DND-41 (cell line): ENCODE data around the gene BCAS3.

Experiments used
- ATAC-seq: fragments of 200-7000 bp; cut with Tn5 transposase; 3 replicates; pipeline ENCODE4 v1.9.1; 2021; ENCODE audit warnings: low read depth; ENCODE audit not compliant: insufficient read depth
- DNase-seq: peaks from one replicate; pipeline ENCODE4 v3.0.0-alpha.2; 2020
- H2AFZ ChIP-seq: 2 replicates; pipeline ENCODE4 v1.6.0; 2012; ENCODE audit warnings: low read depth, low read length
- H3K27ac ChIP-seq: 2 replicates; pipeline ENCODE4 v1.5.1; 2012; ENCODE audit warnings: low read length, inconsistent platforms
- H3K27me3 ChIP-seq: fragments of 200-600 bp; sonication (generic); 2 replicates; pipeline ENCODE4 v1.6.0; 2012; ENCODE audit warnings: low read length, mild to moderate bottlenecking, inconsistent platforms; ENCODE audit not compliant: insufficient read depth, poor library complexity
- H3K36me3 ChIP-seq: 2 replicates; pipeline ENCODE4 v1.5.1; 2012; ENCODE audit warnings: low read length, inconsistent platforms; ENCODE audit not compliant: insufficient read depth
- H3K4me1 ChIP-seq: 2 replicates; pipeline ENCODE4 v1.5.1; 2012; ENCODE audit warnings: mild to moderate bottlenecking, low read length; ENCODE audit not compliant: insufficient read depth
- H3K4me2 ChIP-seq: 2 replicates; pipeline ENCODE4 v1.6.0; 2012; ENCODE audit warnings: mild to moderate bottlenecking, moderate library complexity, low read length, inconsistent platforms; ENCODE audit not compliant: insufficient read depth
- H3K4me3 ChIP-seq, 2 experiments: fragments of 200-600 bp in 1 of 2; shearing (Covaris generic) in 1 of 2; 2 replicates each; pipeline ENCODE4 v1.5.1; 2012 to 2016; ENCODE audit warnings: inconsistent platforms in 2 of 2, low read length in 2 of 2, mild to moderate bottlenecking in 2 of 2, low read depth in 1 of 2, moderate library complexity in 1 of 2
- H3K79me2 ChIP-seq: 2 replicates; pipeline ENCODE4 v1.6.0; 2012; ENCODE audit warnings: low read length, inconsistent platforms; ENCODE audit not compliant: insufficient read depth
- H3K9ac ChIP-seq: 2 replicates; pipeline ENCODE4 v1.6.0; 2012; ENCODE audit warnings: low read depth, mild to moderate bottlenecking, inconsistent platforms, low read length, moderate library complexity
- H3K9me3 ChIP-seq: 2 replicates; pipeline ENCODE4 v1.5.1; 2012; ENCODE audit warnings: low read length, moderate library complexity, mild to moderate bottlenecking, inconsistent platforms; ENCODE audit not compliant: insufficient read depth, severe bottlenecking
- H4K20me1 ChIP-seq: 2 replicates; pipeline ENCODE4 v1.6.0; 2012; ENCODE audit warnings: low read length; ENCODE audit not compliant: insufficient read depth
- CTCF ChIP-seq: IDR thresholded peaks from 2 replicates; pipeline ENCODE4 v1.5.1; 2012; ENCODE audit warnings: borderline replicate concordance, low read length, moderate library complexity, mild to moderate bottlenecking; ENCODE audit not compliant: poor library complexity, severe bottlenecking; ENCODE audit errors: extremely low read depth
- EZH2 ChIP-seq: IDR thresholded peaks from 3 replicates; pipeline ENCODE4 v1.6.1; 2012; ENCODE audit warnings: borderline replicate concordance, low read depth, mild to moderate bottlenecking, moderate library complexity, low read length, inconsistent platforms; ENCODE audit not compliant: severe bottlenecking

BCAS3 gene

GRCh38 chr17:61325382-61326073 lies 647.9 kb downstream of the BCAS3 start:
- no peaks in the 10 kb centered on the region for H3K79me2 ChIP-seq
- no peaks in the 10 kb centered on the region for H3K4me1 ChIP-seq
- no peak overlapping the region for H3K27ac ChIP-seq
- H3K4me2 ChIP-seq = no peak overlapping the region
- ATAC-seq (no peak), DNase-seq (no peak)
- no peaks in the 10 kb centered on the region for H4K20me1 ChIP-seq
- TF ChIP-seq EZH2 = no peak
- no peak for TF ChIP-seq CTCF
- H3K9ac ChIP-seq = no peak overlapping the region
- no peak overlapping the region for H3K4me3 ChIP-seq
- no peaks in the 10 kb centered on the region for H3K9me3 ChIP-seq
- no peaks in the 10 kb centered on the region for H3K36me3 ChIP-seq
- H3K27me3 ChIP-seq = no peaks in the 10 kb centered on the region
- no peak overlapping the region for H2AFZ ChIP-seq

GRCh38 chr17:61326330-61326729 lies 648.7 kb downstream of the BCAS3 start:
- TF ChIP-seq EZH2 = no peak
- TF ChIP-seq CTCF = no peak
- Histone ChIP-seq H2AFZ (no peak overlapping the region), H3K27me3 (no peaks in the 10 kb centered on the region), H3K4me1 (no peaks in the 10 kb centered on the region), H3K36me3 (no peaks in the 10 kb centered on the region), H3K79me2 (no peaks in the 10 kb centered on the region), H3K9ac (no peak overlapping the region), H3K9me3 (no peaks in the 10 kb centered on the region), H3K27ac (no peak overlapping the region), H3K4me2 (no peak overlapping the region), H4K20me1 (no peaks in the 10 kb centered on the region), H3K4me3 (no peak overlapping the region)
- ATAC-seq (no peak), DNase-seq (no peak)

- no peak overlapping the region for H3K4me2 ChIP-seq
- DNase-seq (no peak), ATAC-seq (no peak)
- no peaks in the 10 kb centered on the region for H3K4me1 ChIP-seq
- no peaks in the 10 kb centered on the region for H3K79me2 ChIP-seq
- H3K9me3 ChIP-seq = no peaks in the 10 kb centered on the region
- no peaks in the 10 kb centered on the region for H4K20me1 ChIP-seq
- H3K36me3 ChIP-seq = no peaks in the 10 kb centered on the region
- no peak overlapping the region for H3K27ac ChIP-seq
- H3K9ac ChIP-seq = no peak overlapping the region
- TF ChIP-seq CTCF (no peak), EZH2 (no peak)
- H3K4me3 ChIP-seq = no peak overlapping the region
- no peak overlapping the region for H2AFZ ChIP-seq
- no peaks in the 10 kb centered on the region for H3K27me3 ChIP-seq
Observed at GRCh38 chr17:61328351-61328750, 650.7 kb downstream of the BCAS3 start.
